ENCODE results near the gene FYB2. TPM values are rescaled to one million over a fixed set of nuclear protein-coding genes. Genes with fewer than 3 reads are reported as not detected.
A peak's percentile ranks its signal among the peaks of the same experiment; 100 is the strongest.

FYB2 gene
- total RNA-seq, 2 donors from 2014 or later, result 0.32 to 0.66 TPM

DNA sequence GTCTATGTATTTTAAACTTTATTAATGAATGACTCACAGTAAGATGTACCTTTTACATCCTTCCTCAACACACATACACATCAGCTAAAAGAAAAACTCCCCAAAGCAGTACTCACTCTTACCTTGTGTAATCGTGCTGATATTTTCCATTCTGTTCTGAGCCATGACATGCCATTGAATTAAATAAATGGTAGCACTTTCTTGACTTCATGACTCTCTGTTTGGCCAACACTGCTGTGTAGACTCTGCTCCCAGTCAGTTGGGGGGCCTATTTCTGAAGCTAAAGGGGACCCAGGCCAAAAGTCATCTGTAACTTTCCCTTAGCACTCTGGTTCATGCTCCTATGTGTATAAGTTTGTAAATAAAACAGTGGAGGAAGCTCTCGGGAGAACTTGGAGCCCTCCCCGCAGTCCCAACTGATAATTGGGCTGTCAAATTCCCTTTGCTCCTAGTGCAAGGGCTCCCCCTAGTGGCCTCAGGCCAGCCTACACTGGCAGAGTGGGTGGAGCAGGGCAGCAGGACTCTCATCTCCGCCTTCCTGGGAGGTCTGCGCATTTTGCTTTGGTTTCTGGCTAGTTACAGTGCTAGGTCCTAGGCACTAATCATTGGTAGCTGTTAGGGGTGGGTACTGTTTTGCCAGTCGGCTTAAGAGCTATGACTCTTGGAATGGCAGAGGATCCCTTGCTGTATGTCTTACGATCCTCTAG lies 1.7 kb upstream of the FYB2 start:
- Histone ChIP-seq H3K36me3 (no peaks in the 10 kb centered on the region), H3K4me3 (no peak overlapping the region), H3K4me1 (peaks cover 9% of the 10 kb centered on the region), H3K27ac (no peak overlapping the region), H3K9ac (ENCODE audit: low read depth in 2 of 2, low read length in 2 of 2) (no peak overlapping the region), H3K27me3 (no peaks in the 10 kb centered on the region), H3K9me3 (no peaks in the 10 kb centered on the region)
- intact Hi-C loops (cut with DNase I), result no loop called here
- TF ChIP-seq, protein P1, sequence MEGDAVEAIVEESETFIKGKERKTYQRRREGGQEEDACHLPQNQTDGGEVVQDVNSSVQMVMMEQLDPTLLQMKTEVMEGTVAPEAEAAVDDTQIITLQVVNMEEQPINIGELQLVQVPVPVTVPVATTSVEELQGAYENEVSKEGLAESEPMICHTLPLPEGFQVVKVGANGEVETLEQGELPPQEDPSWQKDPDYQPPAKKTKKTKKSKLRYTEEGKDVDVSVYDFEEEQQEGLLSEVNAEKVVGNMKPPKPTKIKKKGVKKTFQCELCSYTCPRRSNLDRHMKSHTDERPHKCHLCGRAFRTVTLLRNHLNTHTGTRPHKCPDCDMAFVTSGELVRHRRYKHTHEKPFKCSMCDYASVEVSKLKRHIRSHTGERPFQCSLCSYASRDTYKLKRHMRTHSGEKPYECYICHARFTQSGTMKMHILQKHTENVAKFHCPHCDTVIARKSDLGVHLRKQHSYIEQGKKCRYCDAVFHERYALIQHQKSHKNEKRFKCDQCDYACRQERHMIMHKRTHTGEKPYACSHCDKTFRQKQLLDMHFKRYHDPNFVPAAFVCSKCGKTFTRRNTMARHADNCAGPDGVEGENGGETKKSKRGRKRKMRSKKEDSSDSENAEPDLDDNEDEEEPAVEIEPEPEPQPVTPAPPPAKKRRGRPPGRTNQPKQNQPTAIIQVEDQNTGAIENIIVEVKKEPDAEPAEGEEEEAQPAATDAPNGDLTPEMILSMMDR (IDR thresholded peaks at IDR 0.05), result peak; percentile 88
- DNase-seq, result peak; percentile 90

DNA sequence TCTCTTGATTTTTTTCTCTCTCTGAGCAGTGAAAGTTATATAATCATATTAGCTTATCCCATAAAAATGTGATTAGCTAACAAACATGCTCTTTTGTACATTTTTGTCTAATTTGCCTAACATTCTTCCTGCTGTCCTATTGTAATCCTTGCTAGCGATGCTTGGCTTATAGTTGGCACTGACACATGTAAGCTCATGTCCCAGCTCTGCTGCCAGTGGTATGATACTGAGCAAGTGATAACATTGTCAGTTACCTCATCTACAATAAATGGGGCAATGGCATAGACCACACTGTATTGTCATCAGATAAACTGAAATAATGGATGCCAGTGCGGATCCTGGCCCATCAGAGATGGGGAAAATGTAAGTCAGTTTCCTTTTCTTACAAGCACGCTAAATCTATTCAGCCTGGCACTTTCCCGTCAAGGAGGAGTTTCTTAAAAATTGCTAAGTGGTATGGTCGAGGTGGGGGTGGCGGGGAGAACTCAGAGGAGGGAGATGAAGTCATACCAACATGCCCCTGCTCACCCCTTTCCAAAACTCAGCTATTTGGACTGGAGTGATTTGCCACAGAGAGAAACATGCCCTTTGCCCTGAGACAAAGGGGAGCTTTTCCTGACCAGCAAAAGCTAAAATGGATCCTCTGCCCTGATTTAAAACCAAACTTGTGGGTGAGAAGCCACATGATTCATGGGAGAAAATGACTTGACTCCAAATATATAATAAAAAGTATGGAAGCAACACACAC lies 1.3 kb downstream of the FYB2 start:
- Histone ChIP-seq H3K27ac (no peak overlapping the region), H3K36me3 (no peaks in the 10 kb centered on the region), H3K27me3 (no peaks in the 10 kb centered on the region), H3K4me1 (peaks cover 9% of the 10 kb centered on the region), H3K4me3 (no peak overlapping the region), H3K9me3 (no peaks in the 10 kb centered on the region), H3K9ac (ENCODE audit: low read depth in 2 of 2, low read length in 2 of 2) (no peak overlapping the region)
- TF ChIP-seq, protein P1 (IDR thresholded peaks at IDR 0.05), result no peak
- intact Hi-C loops (cut with DNase I), result no loop called here
- no peak for DNase-seq

DNA sequence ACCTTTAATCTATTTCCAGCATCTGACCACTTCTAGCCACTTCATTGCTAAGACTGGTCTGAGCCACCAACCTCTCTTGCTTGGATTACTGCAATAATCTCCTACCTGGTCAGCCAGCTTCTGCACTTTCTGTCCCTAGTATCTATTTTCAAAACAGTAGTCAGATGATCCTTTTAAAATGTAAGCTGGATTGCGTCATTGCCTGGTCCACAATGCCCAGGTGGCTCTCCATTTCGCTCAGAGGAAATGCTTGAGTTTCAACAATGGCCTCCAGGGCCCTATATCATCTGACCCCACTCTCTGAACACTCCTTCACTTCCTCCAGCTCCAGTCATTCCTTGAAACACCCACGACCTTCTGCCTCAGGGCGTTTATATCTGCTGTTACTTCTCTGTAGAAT lies 2.3 kb downstream of the FYB2 start:
- no peak overlapping the region for H3K4me3 ChIP-seq
- TF ChIP-seq, protein P1 (IDR thresholded peaks at IDR 0.05), result no peak
- H3K36me3 ChIP-seq, result no peaks in the 10 kb centered on the region
- H3K27me3 ChIP-seq, result no peaks in the 10 kb centered on the region
- no peak overlapping the region for H3K9ac ChIP-seq (ENCODE audit: low read depth in 2 of 2, low read length in 2 of 2)
- H3K9me3 ChIP-seq, result no peaks in the 10 kb centered on the region
- intact Hi-C loops (cut with DNase I), result no loop called here
- no peak overlapping the region for H3K27ac ChIP-seq
- H3K4me1 ChIP-seq, result peaks cover 9% of the 10 kb centered on the region
- no peak for DNase-seq

DNA sequence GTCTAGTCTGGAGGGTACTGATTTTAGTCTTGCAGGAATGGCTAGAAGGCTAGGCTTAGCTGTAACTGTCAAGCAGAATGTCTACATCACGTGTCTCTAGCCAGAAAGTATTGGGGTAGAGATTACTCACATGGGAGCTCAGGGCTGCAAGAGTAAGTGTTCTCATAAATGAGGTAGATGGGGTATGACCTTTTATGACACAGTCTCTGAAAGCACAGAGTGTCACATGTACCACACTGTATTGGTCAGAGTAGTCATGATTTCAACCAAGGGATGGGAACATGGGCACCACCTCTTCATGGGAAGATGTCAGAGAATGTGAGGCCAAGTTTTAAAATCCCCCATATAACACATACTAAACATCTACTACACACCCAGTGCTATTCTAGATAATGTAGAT lies 2.9 kb downstream of the FYB2 start:
- TF ChIP-seq, protein P1 (IDR thresholded peaks at IDR 0.05), result no peak
- DNase-seq, result no peak
- no peaks in the 10 kb centered on the region for H3K9me3 ChIP-seq
- no peaks in the 10 kb centered on the region for H3K36me3 ChIP-seq
- H3K4me3 ChIP-seq, result no peak overlapping the region
- peaks cover 9% of the 10 kb centered on the region for H3K4me1 ChIP-seq
- no peak overlapping the region for H3K9ac ChIP-seq (ENCODE audit: low read depth in 2 of 2, low read length in 2 of 2)
- H3K27me3 ChIP-seq, result no peaks in the 10 kb centered on the region
- intact Hi-C loops (cut with DNase I), result no loop called here
- no peak overlapping the region for H3K27ac ChIP-seq

DNA sequence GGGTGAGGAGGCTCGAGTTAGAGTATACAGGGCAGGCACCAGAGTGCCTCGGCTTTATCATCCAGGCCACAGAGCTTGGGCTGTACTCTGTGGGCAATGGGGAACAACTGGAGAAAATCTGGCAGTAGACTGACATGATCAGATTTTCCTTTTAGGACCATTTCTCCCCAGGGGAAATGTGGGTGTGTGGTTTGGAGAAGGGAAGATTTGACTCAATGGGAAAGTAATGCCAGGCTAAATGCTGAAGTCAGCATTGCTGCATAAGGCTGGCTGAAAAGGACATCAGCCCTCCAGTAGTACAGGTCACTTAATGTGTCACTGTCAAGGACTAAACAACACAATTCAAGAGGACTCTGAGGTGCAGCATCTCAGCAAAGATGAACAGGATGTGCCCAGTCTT lies 5.0 kb downstream of the FYB2 start:
- no peak overlapping the region for H3K4me3 ChIP-seq
- H3K36me3 ChIP-seq, result no peaks in the 10 kb centered on the region
- no peaks in the 10 kb centered on the region for H3K9me3 ChIP-seq
- TF ChIP-seq, protein P1 (IDR thresholded peaks at IDR 0.05), result no peak
- intact Hi-C loops (cut with DNase I), result no loop called here
- no peak overlapping the region for H3K27ac ChIP-seq
- H3K9ac ChIP-seq (ENCODE audit: low read depth in 2 of 2, low read length in 2 of 2), result no peak overlapping the region
- no peaks in the 10 kb centered on the region for H3K27me3 ChIP-seq
- no peak for DNase-seq
- H3K4me1 ChIP-seq, result peaks cover 6% of the 10 kb centered on the region

Data from colonic mucosa (tissue), 4 donors.